ENCODE data around the gene DDX31.

The DDX31 gene

GRCh38 chr9:132631280-132631679 lies 38.5 kb downstream of the DDX31 start:
- H3K4me3 ChIP-seq (replicated peaks; ENCODE audit: low read depth, low read length): no peak overlapping the region
- DNase-seq (ENCODE audit: low read depth): no peak
- TF ChIP-seq CTCF (IDR thresholded peaks at IDR 0.05; ENCODE audit: low read length, missing control alignments): no peak

- no peak overlapping the region for H3K4me3 ChIP-seq (replicated peaks; ENCODE audit: low read depth, low read length)
- no peak for DNase-seq (ENCODE audit: low read depth)
- TF ChIP-seq CTCF (IDR thresholded peaks at IDR 0.05; ENCODE audit: low read length, missing control alignments): no peak
Observed at GRCh38 chr9:132630811-132631210, 39.0 kb downstream of the DDX31 start.

GRCh38 chr9:132630116-132630515 lies 39.7 kb downstream of the DDX31 start:
- H3K4me3 ChIP-seq (replicated peaks; ENCODE audit: low read depth, low read length): no peak overlapping the region
- TF ChIP-seq CTCF (IDR thresholded peaks at IDR 0.05; ENCODE audit: low read length, missing control alignments): no peak
- DNase-seq (ENCODE audit: low read depth): no peak

GRCh38 chr9:132628746-132629145 lies 41.0 kb downstream of the DDX31 start:
- H3K4me3 ChIP-seq (replicated peaks; ENCODE audit: low read depth, low read length): no peak overlapping the region
- no peak for TF ChIP-seq CTCF (IDR thresholded peaks at IDR 0.05; ENCODE audit: low read length, missing control alignments)
- DNase-seq (ENCODE audit: low read depth): no peak

GRCh38 chr9:132627594-132627993 lies 42.2 kb downstream of the DDX31 start:
- TF ChIP-seq CTCF (IDR thresholded peaks at IDR 0.05; ENCODE audit: low read length, missing control alignments): no peak
- no peak for DNase-seq (ENCODE audit: low read depth)
- no peak overlapping the region for H3K4me3 ChIP-seq (replicated peaks; ENCODE audit: low read depth, low read length)

- no peak overlapping the region for H3K4me3 ChIP-seq (replicated peaks; ENCODE audit: low read depth, low read length)
- no peak for TF ChIP-seq CTCF (IDR thresholded peaks at IDR 0.05; ENCODE audit: low read length, missing control alignments)
- no peak for DNase-seq (ENCODE audit: low read depth)
Observed at GRCh38 chr9:132627106-132627505, 42.7 kb downstream of the DDX31 start.

GRCh38 chr9:132626285-132626684 lies 43.5 kb downstream of the DDX31 start:
- no peak overlapping the region for H3K4me3 ChIP-seq (replicated peaks; ENCODE audit: low read depth, low read length)
- no peak for TF ChIP-seq CTCF (IDR thresholded peaks at IDR 0.05; ENCODE audit: low read length, missing control alignments)
- no peak for DNase-seq (ENCODE audit: low read depth)
